ENCODE measurements around the gene CD19. TPM values are rescaled to one million over a fixed set of nuclear protein-coding genes. Genes with fewer than 3 reads are reported as not detected.

CD19 gene
- total and polyA plus RNA-seq, 2 of the 8 experiments (the other 6 are each of a cell fraction or from before 2014, with no cell fraction given), result 0.57 to 0.65 TPM

DNA sequence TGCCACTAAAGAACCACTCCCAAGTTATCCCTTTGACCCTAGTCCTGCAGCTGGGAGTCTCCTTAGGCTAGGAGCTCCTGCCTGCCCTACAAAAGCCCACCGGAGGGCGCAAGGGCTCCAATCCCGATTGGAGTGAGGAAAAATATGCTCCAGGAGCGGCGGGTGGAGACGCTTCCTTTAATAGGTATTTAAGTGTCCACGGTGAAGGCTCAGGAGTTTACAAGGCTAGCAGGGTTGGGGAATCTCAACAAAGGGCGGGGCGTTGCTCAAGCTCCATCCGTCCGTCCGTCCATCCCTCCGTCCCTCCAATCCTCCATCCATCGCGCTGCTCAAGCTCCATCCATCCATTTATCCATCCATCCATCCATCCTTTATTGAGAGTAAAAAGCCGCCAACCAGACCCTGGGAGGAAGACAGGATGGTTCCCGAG, 42.3 kb downstream of the CD19 start (continued):
- TF ChIP-seq, protein P1, sequence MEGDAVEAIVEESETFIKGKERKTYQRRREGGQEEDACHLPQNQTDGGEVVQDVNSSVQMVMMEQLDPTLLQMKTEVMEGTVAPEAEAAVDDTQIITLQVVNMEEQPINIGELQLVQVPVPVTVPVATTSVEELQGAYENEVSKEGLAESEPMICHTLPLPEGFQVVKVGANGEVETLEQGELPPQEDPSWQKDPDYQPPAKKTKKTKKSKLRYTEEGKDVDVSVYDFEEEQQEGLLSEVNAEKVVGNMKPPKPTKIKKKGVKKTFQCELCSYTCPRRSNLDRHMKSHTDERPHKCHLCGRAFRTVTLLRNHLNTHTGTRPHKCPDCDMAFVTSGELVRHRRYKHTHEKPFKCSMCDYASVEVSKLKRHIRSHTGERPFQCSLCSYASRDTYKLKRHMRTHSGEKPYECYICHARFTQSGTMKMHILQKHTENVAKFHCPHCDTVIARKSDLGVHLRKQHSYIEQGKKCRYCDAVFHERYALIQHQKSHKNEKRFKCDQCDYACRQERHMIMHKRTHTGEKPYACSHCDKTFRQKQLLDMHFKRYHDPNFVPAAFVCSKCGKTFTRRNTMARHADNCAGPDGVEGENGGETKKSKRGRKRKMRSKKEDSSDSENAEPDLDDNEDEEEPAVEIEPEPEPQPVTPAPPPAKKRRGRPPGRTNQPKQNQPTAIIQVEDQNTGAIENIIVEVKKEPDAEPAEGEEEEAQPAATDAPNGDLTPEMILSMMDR (IDR thresholded peaks at IDR 0.05; ENCODE audit: control extremely low read depth in 1 of 3, insufficient read depth in 1 of 3, low read depth in 1 of 3, low read length in 3 of 3), result peak; percentile 70 to 79 (median 71)
- no peak for TF ChIP-seq NANOG (IDR thresholded peaks at IDR 0.05; ENCODE audit: insufficient read depth, low read depth, low read length, poor library complexity, severe bottlenecking)
- no peak for TF ChIP-seq CBX8 (IDR thresholded peaks at IDR 0.05; ENCODE audit: borderline replicate concordance, low read depth, low read length)
- TF ChIP-seq YY1 (IDR thresholded peaks at IDR 0.05; ENCODE audit: low read depth, low read length), result no peak
- no peak for TF ChIP-seq POU5F1 (IDR thresholded peaks at IDR 0.05; ENCODE audit: low read depth, low read length)
- no peak for TF ChIP-seq CHD2 (IDR thresholded peaks at IDR 0.05; ENCODE audit: low read length)
- TF ChIP-seq ZNF274 (IDR thresholded peaks at IDR 0.05; ENCODE audit: borderline replicate concordance, extremely low read depth, low read length), result no peak
- no peak for TF ChIP-seq GABPA (IDR thresholded peaks at IDR 0.05; ENCODE audit: borderline replicate concordance, insufficient read depth, low read length)
- TF ChIP-seq, protein P2, sequence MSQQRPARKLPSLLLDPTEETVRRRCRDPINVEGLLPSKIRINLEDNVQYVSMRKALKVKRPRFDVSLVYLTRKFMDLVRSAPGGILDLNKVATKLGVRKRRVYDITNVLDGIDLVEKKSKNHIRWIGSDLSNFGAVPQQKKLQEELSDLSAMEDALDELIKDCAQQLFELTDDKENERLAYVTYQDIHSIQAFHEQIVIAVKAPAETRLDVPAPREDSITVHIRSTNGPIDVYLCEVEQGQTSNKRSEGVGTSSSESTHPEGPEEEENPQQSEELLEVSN (IDR thresholded peaks at IDR 0.05), result no peak
- no peak for TF ChIP-seq EP300 (IDR thresholded peaks at IDR 0.05; ENCODE audit: borderline replicate concordance in 1 of 2, low read depth in 2 of 2, low read length in 2 of 2)

Data from H1 (cell line).